Caco-2 (cell line): ENCODE measurements around the gene HDAC4. TPM values are rescaled to one million over a fixed set of nuclear protein-coding genes. Genes with fewer than 3 reads are reported as not detected.

Experiments
- BruUV-seq: library from RNA; stranded (reverse); fragments of 400-500 nt; replicated peaks from 2 replicates; lab custom pipeline; 2021; lab: Mats Ljungman, UMichigan
- CTCF ChIA-PET: fragments of 300-600 bp; sonication (Branson Sonifier 250); formaldehyde crosslinking; loops from one replicate; lab custom pipeline; 2022; ENCODE audit warnings: antibody characterized with exemption; lab: Charles Lee
- POLR2A ChIA-PET: fragments of 300-600 bp; sonication (Branson Sonifier 250); formaldehyde crosslinking; loops from one replicate; lab custom pipeline; 2022; ENCODE audit warnings: antibody characterized with exemption; lab: Charles Lee
- DNase-seq, 2 experiments: peaks; one replicate each; pipeline versions ENCODE4 v3.0.0 to v3.0.0-alpha.2; 2020 to 2022
- H3K27me3 ChIP-seq: replicated peaks from 2 replicates; pipeline ENCODE4 v1.6.0; 2011; ENCODE audit warnings: low read length; ENCODE audit not compliant: control insufficient read depth, insufficient read depth
- H3K36me3 ChIP-seq: 2 replicates; pipeline ENCODE4 v1.5.1; 2011; ENCODE audit warnings: low read length; ENCODE audit not compliant: control insufficient read depth, insufficient read depth
- H3K4me1 ChIP-seq: fragments of 250-450 bp; sonication (Bioruptor Pico); 2 replicates; pipeline ENCODE4 v1.5.1; 2020; ENCODE audit warnings: mild to moderate bottlenecking
- H3K4me3 ChIP-seq: 2 replicates; pipeline ENCODE4 v1.5.1; 2011; ENCODE audit warnings: low read depth, mild to moderate bottlenecking, control low read depth, low read length
- H3K9me3 ChIP-seq: fragments of 250-450 bp; sonication (Bioruptor Pico); 2 replicates; pipeline ENCODE4 v1.5.1; 2020; ENCODE audit warnings: mild to moderate bottlenecking, moderate library complexity
- H3K27ac Mint-ChIP-seq: one replicate; pipeline ENCODE4 v1.8.0; 2022; ENCODE audit warnings: mixed read lengths; ENCODE audit not compliant: unreplicated experiment
- H3K27me3 Mint-ChIP-seq: one replicate; pipeline ENCODE4 v1.8.0; 2022; ENCODE audit warnings: mixed read lengths; ENCODE audit not compliant: insufficient read depth, unreplicated experiment
- H3K36me3 Mint-ChIP-seq: one replicate; pipeline ENCODE4 v1.8.0; 2022; ENCODE audit warnings: mild to moderate bottlenecking, mixed read lengths; ENCODE audit not compliant: insufficient read depth, unreplicated experiment
- H3K4me1 Mint-ChIP-seq: one replicate; pipeline ENCODE4 v1.8.0; 2022; ENCODE audit warnings: low read depth, mixed read lengths; ENCODE audit not compliant: unreplicated experiment
- H3K4me3 Mint-ChIP-seq: one replicate; pipeline ENCODE4 v1.8.0; 2022; ENCODE audit warnings: mild to moderate bottlenecking, moderate library complexity, mixed read lengths; ENCODE audit not compliant: unreplicated experiment
- H3K9me3 Mint-ChIP-seq: one replicate; pipeline ENCODE4 v1.8.0; 2022; ENCODE audit warnings: mixed read lengths; ENCODE audit not compliant: unreplicated experiment
- intact Hi-C: fragments of 100-400 bp; cut with micrococcal nuclease; formaldehyde crosslinking; loops from one replicate; pipeline ENCODE4 v1.10.0; 2022; ENCODE audit not compliant: unreplicated experiment
- total RNA-seq: library from RNA; stranded (reverse); gene quantifications from 2 replicates; pipeline ENCODE4 v1.2.3, GENCODE V29; 2022
- TF ChIP-seq, protein P1 (sequence below), 2 experiments: fragments of 200-600 bp in 1 of 2; IDR thresholded peaks; 1 replicate in 1 of 2; 2 replicates in 1 of 2; pipeline versions ENCODE4 v1.5.1 to v1.8.0; 2011 to 2022; ENCODE audit warnings: antibody characterized with exemption in 1 of 2, control low read depth in 1 of 2, inconsistent platforms in 1 of 2, low read depth in 1 of 2, low read length in 1 of 2, mild to moderate bottlenecking in 1 of 2, moderate library complexity in 1 of 2; ENCODE audit not compliant: insufficient read depth in 1 of 2, severe bottlenecking in 1 of 2, unreplicated experiment in 1 of 2

HDAC4 gene
- total RNA-seq, 1 experiment from 2014 or later: 15.5 TPM

DNA sequence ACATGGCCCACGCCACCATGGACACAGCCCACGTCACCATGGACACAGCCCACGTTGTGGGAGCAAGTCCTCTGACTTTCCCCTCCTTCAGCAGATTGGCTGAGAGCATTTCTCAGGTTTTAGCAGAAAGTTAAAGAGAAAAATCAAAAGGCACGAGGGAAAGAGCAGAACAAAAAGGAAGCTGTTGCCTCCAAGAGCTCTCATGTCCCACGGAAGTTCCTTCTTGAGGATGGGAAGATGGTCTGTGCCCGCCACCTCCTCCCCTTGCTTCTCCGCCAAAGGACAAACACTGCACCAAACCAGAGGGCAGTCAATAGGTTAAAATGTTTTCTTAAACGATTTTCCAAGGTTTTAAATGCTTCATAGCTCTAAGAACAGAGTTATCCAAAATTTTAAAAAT, 148.4 kb downstream of the HDAC4 start:
- Mint-ChIP-seq H3K27ac (no peak overlapping the region), H3K9me3 (peaks cover 3% of the 10 kb centered on the region), H3K36me3 (peaks cover 5% of the 10 kb centered on the region), H3K4me3 (no peak overlapping the region), H3K4me1 (no peaks in the 10 kb centered on the region), H3K27me3 (no peaks in the 10 kb centered on the region)
- no peaks in the 10 kb centered on the region for H3K9me3 ChIP-seq
- intact Hi-C loops: no loop called here
- no peak for DNase-seq
- H3K27me3 ChIP-seq: no peaks in the 10 kb centered on the region
- POLR2A ChIA-PET: no interaction called here
- CTCF ChIA-PET: no interaction called here
- TF ChIP-seq, protein P1, sequence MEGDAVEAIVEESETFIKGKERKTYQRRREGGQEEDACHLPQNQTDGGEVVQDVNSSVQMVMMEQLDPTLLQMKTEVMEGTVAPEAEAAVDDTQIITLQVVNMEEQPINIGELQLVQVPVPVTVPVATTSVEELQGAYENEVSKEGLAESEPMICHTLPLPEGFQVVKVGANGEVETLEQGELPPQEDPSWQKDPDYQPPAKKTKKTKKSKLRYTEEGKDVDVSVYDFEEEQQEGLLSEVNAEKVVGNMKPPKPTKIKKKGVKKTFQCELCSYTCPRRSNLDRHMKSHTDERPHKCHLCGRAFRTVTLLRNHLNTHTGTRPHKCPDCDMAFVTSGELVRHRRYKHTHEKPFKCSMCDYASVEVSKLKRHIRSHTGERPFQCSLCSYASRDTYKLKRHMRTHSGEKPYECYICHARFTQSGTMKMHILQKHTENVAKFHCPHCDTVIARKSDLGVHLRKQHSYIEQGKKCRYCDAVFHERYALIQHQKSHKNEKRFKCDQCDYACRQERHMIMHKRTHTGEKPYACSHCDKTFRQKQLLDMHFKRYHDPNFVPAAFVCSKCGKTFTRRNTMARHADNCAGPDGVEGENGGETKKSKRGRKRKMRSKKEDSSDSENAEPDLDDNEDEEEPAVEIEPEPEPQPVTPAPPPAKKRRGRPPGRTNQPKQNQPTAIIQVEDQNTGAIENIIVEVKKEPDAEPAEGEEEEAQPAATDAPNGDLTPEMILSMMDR (IDR thresholded peaks at IDR 0.05; ENCODE audit: insufficient read depth in 1 of 2, low read depth in 1 of 2, low read length in 1 of 2, severe bottlenecking in 1 of 2, unreplicated experiment in 1 of 2): no peak
- no peaks in the 10 kb centered on the region for H3K4me1 ChIP-seq
- H3K4me3 ChIP-seq: no peak overlapping the region
- no TSS peak for BruUV-seq
- no peaks in the 10 kb centered on the region for H3K36me3 ChIP-seq

DNA sequence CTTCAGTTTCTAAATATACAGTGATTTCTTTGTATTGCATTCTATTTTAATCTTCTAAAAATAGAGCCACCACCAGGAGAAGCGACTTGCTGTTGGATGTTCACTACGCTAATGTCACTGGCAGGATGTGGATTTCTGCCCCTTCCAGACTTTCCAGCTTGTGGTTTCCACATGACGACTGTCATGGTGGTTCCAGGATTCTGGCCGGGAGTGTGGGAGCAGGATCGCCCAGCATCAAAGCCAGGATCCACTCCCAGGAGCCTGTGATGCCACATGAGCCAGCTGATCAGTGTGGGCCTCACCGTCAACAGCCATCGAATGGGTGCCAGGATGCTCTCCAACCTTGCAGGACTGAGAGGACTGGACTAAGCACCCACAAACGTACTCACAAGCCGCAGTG, 148.8 kb downstream of the HDAC4 start:
- no peak overlapping the region for H3K4me3 Mint-ChIP-seq

DNA sequence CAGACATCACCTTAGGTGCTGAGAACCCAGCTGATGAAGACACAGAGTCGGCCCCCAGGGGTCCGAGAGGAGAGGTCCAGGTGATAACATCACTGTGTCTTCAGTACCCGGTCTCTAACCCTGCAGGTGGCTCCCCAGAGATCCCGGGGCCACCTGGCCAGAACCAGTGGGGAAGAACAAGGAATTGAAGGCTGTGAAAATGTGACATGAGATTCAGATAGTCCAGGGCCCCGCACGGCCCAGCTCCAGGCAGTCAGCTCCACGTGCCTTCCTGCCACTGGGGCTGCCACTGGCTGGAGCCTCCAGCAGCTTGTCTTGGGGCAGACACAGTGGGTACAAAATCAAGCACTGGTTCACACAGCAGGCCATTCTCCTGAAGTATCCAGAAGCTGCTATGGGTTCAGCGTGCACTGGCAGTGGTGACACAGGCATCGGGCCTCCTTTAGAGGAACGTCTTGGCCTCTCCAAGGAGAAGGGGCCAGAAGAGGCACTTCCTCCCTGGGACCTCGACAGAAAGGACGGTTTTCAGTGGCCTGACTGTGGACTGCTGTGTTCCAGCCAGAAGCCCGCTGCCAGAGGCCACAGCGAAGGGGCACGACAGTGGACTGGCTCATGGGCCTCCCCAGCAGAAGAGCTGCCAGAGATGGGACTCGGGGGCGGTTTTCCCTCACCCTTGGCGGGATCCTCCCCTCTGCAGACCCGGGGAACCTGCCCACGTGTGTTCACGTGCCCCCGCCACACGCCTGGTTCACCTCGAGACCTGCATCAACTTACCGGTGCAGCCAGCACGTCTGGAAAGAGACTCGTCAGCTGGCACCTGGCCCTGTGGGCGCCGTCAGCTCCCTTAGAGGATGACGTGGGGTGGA, 150.4 kb downstream of the HDAC4 start:
- Mint-ChIP-seq H3K36me3 (peaks cover 5% of the 10 kb centered on the region), H3K4me1 (no peaks in the 10 kb centered on the region), H3K4me3 (no peak overlapping the region), H3K27ac (no peak overlapping the region), H3K27me3 (no peaks in the 10 kb centered on the region), H3K9me3 (no peaks in the 10 kb centered on the region)
- H3K27me3 ChIP-seq: no peaks in the 10 kb centered on the region
- no TSS peak for BruUV-seq
- no peaks in the 10 kb centered on the region for H3K36me3 ChIP-seq
- ChIA-PET POLR2A (no interaction called here), CTCF (no interaction called here)
- TF ChIP-seq, protein P1 (IDR thresholded peaks at IDR 0.05; ENCODE audit: insufficient read depth in 1 of 2, low read depth in 1 of 2, low read length in 1 of 2, severe bottlenecking in 1 of 2, unreplicated experiment in 1 of 2): no peak
- no peaks in the 10 kb centered on the region for H3K9me3 ChIP-seq
- H3K4me1 ChIP-seq: no peaks in the 10 kb centered on the region
- H3K4me3 ChIP-seq: no peak overlapping the region
- intact Hi-C loops: no loop called here
- DNase-seq: no peak

More for the DNA sequence above, 148.8 kb downstream of the HDAC4 start:
- no peaks in the 10 kb centered on the region for H3K27me3 Mint-ChIP-seq
- H3K36me3 Mint-ChIP-seq: peaks cover 5% of the 10 kb centered on the region
- no peak overlapping the region for H3K4me3 ChIP-seq
- no peaks in the 10 kb centered on the region for H3K27me3 ChIP-seq
- H3K9me3 ChIP-seq: no peaks in the 10 kb centered on the region
- ChIA-PET CTCF (no interaction called here), POLR2A (no interaction called here)
- TF ChIP-seq, protein P1 (IDR thresholded peaks at IDR 0.05; ENCODE audit: insufficient read depth in 1 of 2, low read depth in 1 of 2, low read length in 1 of 2, severe bottlenecking in 1 of 2, unreplicated experiment in 1 of 2): no peak
- DNase-seq: no peak
- H3K4me1 Mint-ChIP-seq: no peaks in the 10 kb centered on the region
- intact Hi-C loops: no loop called here
- no peaks in the 10 kb centered on the region for H3K9me3 Mint-ChIP-seq
- no peak overlapping the region for H3K27ac Mint-ChIP-seq
- BruUV-seq: no TSS peak
- no peaks in the 10 kb centered on the region for H3K4me1 ChIP-seq
- no peaks in the 10 kb centered on the region for H3K36me3 ChIP-seq
